Right lobe of liver (tissue), 4 donors: ENCODE measurements around the gene AMPD2.

ENCODE experiments used
- POLR2A ChIP-seq: fragments of 450-650 bp; IDR thresholded peaks from one replicate; pipeline ENCODE4 v1.6.1; 2017; ENCODE audit warnings: antibody characterized with exemption, mild to moderate bottlenecking
- TF ChIP-seq, protein P1 (sequence below), 4 donors: fragments of 200-600 bp in 3 of 4; fragments of 450-650 bp in 1 of 4; IDR thresholded peaks; one replicate each; pipeline versions ENCODE4 v1.5.1 to v1.8.0; 2016 to 2022; ENCODE audit warnings: antibody characterized with exemption in 4 of 4, mild to moderate bottlenecking in 2 of 4
- donor health status: DM: no; HTN: no; CAD: no.
- donor health status: DM: no; HTN: no; CAD: no.
- donor health status: DM: no; HTN: yes; CAD: no.

GRCh38 chr1:109634771-109635750 lies 15.4 kb downstream of the AMPD2 start:
- TF ChIP-seq, protein P1, sequence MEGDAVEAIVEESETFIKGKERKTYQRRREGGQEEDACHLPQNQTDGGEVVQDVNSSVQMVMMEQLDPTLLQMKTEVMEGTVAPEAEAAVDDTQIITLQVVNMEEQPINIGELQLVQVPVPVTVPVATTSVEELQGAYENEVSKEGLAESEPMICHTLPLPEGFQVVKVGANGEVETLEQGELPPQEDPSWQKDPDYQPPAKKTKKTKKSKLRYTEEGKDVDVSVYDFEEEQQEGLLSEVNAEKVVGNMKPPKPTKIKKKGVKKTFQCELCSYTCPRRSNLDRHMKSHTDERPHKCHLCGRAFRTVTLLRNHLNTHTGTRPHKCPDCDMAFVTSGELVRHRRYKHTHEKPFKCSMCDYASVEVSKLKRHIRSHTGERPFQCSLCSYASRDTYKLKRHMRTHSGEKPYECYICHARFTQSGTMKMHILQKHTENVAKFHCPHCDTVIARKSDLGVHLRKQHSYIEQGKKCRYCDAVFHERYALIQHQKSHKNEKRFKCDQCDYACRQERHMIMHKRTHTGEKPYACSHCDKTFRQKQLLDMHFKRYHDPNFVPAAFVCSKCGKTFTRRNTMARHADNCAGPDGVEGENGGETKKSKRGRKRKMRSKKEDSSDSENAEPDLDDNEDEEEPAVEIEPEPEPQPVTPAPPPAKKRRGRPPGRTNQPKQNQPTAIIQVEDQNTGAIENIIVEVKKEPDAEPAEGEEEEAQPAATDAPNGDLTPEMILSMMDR (IDR thresholded peaks at IDR 0.05) = no peak
- TF ChIP-seq POLR2A = no peak
